Bladder microvascular endothelial cell (primary cell): ENCODE results near the gene PRR15. TPM values are rescaled to one million over a fixed set of nuclear protein-coding genes. Genes with fewer than 3 reads are reported as not detected.

Experiments
- total RNA-seq: library from RNA; depleted of rRNA; stranded (reverse); fragments of >200 nt; gene quantifications from 2 replicates; pipeline ENCODE4 v1.2.3, GENCODE V29; 2014

The PRR15 gene, protein sequence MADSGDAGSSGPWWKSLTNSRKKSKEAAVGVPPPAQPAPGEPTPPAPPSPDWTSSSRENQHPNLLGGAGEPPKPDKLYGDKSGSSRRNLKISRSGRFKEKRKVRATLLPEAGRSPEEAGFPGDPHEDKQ
- 0.06 and 0.16 TPM in 2 replicates for total RNA-seq

DNA sequence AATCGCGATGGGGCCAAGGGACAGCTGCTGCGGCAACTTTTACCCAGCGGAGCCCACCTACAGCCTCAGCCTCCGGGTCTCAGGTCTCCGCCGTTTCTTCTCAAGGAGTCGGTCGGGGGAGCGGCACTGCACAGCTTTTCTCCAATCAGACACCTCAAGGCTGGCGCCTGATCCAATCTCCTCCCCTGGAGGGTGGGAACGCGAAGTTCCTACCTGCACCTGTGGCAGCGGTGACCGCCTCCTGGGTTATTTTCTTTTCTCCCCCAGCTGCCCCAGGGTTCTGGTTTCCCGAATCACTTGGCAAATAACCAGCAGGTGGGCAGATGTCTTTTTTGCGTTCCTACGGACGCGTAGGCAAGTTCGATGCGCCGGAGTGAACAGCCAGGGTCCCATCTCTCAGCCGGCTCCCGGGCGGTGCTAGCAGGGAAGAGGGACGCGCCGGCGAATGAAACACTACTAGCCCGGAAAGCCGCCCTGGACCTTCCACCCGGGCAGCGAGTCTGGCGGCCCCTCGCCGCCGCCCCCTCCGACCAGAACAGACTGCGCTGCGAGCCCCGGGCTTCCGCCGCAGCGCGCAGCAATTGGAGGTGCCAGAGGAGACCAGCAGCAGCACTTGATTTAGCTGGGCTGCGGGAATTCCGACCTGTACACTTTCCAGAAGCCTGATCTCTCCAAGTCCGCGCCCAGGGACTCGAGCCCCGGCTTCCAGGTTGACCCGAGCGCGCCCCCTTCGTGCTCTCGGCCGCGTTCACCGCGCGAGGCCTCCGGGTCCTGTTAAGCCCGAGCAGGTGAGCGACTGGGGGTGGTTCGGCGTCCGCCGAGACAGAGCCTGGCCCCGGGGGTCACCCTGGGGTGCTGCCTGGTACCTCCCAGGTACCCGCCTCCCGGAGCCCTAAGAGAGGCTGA lies at the start of gene PRR15:
Gene PRR15, plus strand, starts transcription at position 246 of the 906 bp plus-strand sequence. CDS start 2,495 bp downstream, outside the sequence.

Other genes with a start within 250 kb of the PRR15 start
- 0.25 TPM in 1 of 2 replicates, not detected in the other for gene WIPF3, start 242.7 kb downstream of the PRR15 start, total RNA-seq